ENCODE data around the gene KRT17.
A peak's percentile ranks its signal among the peaks of the same experiment; 100 is the strongest.
"Not testable (repeated sequence)": the region's sequence is repeated elsewhere in the genome, so short reads cannot be mapped to it uniquely, and the experiment has no call there.

KRT17 gene

DNA sequence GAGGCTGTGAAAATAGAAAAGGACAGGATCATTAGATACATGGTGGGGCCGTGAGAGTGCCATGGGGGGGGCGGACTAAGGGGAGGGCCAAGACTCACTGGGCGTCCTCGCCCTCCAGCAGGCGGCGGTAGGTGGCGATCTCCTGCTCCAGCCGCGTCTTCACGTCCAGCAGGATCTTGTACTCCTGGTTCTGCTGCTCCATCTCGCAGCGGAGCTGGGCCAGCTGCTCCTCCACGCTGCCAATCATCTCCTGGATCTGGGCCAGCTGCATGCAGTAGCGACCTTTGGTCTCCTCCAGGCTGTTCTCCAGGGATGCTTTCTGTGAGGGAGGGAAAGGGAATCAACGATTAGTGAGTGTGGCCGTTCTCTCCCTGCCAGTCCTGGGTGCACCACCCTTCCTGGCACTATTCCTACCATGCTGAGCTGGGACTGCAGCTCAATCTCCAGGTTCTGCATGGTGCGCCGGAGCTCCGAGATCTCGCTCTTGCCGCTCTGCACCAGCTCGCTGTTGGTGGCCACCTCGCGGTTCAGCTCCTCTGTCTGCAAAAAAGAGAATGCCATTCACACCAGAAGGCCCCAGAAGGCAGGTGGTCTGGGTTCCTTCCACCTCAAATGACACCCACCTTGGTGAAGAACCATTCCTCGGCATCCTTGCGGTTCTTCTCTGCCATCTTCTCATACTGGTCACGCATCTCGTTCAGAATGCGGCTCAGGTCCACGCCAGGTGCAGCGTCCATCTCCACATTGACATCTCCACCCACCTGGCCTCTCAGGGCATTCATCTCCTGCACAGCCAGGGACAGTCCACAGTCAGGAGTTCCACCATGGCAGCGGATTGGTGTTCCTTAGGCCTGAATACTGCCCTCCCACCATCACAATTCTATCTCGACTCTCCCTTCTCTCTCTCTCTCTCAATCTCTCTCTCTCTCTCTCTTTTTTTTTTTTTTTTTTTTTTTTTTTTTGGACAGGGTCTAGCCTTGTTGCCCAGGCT lies 40.9 kb downstream of the KRT17 start:
- in situ Hi-C loops (cut with HindIII; ENCODE audit: low pct_ligation_motif_present, low pct_unique_long_range_greater_than_20kb, low sequenced_read_pairs), result no loop called here
- no peak for DNase-seq

DNA sequence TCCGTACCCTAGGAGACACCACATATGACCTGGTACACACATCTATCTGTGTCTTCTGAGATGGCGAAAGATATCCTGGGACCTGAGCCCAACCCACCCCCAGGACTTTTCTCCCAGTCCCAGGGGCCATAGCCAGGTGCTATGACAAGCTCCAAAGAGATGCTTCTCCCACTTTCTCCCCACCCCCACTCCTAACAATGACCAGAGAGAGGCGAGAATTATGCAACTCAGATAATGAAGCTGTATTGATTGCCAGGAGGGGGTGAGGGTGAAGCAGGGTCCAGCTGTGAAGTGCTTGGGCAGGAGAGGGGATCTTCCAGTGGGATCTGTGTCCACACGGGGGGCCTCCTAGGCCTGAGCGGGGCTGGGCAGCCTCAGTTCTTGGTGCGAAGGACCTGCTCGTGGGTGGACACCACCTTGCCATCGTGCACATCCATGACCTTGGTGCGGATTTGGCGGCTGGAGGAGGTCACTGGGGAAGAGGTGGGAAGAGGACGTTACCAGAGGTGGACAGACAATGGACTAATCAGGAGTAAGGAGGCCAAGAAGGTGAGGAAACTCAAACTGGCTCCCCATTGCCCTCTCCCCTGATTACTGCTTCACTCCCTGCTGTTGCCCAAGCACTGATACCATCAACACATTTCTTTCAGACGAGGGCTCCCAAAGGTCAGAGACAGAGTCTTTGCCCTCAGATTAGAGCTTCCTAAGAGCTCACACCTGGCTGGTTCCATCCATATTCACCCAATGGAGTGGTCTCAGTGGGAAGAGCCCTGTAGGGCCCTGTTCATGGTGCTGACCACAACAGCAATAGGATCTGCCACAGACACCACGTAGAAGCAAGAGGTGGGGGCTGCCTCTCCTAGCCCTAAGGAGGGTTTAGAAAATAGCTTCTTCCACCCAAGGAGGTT lies 42.1 kb downstream of the KRT17 start:
- in situ Hi-C loops (cut with HindIII; ENCODE audit: low pct_ligation_motif_present, low pct_unique_long_range_greater_than_20kb, low sequenced_read_pairs); DNase-seq: not testable (repeated sequence)

DNA sequence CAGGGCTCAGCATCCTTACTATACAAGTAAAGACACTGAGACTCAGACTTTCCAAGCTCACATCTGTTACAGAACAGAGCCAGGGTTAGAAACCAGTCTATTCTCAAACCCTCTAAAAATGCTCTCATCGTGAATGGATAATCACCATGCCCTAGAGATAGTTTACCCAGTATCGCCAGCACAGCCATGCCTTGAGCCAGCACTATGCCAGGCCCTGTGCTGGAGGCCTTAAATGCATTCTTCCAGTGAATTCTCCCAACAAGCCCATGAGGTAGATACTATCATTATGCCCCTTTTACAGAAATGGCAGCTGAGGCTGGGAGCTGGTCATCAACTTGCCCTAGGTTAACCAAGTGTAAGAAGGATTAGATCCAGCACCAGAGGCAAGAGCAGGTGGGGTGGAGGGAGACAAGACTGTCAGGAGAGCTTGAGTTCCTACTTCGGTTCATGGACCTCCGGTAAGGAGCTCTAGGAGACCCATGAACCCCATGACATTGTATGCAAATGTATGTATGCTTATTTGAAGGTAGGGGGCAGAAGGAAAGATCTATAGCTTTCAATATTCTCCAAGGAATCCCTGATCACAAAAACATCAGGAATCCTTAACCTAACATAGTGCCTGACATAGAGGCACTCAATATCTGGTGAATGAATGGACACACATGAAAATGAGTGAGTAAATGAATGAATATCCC lies 42.9 kb downstream of the KRT17 start:
- in situ Hi-C loops (cut with HindIII; ENCODE audit: low pct_ligation_motif_present, low pct_unique_long_range_greater_than_20kb, low sequenced_read_pairs), result no loop called here
- no peak for DNase-seq

DNA sequence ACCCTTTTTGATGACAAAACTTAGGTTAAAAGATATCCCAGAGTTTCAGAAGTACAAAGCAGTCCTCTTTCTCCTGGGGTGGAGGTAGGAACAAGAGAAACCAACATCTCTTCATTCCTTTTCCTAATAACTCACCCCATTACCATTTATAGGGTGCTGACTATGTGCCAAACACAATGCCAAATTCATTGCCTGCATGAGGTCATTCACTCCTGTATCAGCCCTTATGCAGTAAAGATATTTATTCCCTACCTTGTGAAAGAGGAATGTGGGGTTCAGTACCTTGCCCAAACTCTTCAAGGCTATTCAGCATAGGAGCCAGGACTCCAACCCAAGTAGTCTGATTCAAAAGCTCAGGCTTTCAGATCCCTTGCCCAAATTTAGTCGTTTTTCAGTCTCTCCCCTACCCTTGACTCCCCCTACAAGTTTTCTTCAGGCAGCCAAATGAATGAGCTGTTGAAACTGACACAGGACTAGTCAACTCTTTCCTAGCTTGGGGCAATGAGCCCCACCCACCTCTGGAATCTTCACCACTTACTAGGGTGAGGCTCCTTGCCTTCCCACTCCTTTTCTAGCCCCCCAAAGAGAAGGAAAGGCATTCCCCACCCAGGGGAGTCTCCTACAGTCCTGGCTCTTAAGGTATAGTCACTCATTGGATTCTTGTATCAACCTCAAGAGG lies 43.5 kb downstream of the KRT17 start:
- in situ Hi-C loops (cut with HindIII; ENCODE audit: low pct_ligation_motif_present, low pct_unique_long_range_greater_than_20kb, low sequenced_read_pairs), result no loop called here
- no peak for DNase-seq

DNA sequence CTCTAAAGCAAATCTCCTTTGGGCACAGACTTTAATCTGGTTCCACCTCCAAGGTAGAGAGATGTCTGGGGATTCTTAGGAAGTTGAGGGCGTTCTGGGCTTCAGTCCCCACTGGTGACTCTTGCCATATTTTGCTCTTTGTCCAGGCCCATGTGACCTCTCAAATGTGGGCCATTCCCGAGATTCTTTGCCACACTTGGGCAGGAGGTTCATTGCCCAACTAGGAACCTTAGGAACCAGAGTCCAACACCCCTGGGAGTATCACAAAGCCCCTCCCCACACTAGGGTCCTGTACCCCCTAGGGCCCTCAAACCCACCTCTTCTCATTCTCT lies 44.2 kb downstream of the KRT17 start:
- in situ Hi-C loops (cut with HindIII; ENCODE audit: low pct_ligation_motif_present, low pct_unique_long_range_greater_than_20kb, low sequenced_read_pairs), result no loop called here
- DNase-seq, result no peak

DNA sequence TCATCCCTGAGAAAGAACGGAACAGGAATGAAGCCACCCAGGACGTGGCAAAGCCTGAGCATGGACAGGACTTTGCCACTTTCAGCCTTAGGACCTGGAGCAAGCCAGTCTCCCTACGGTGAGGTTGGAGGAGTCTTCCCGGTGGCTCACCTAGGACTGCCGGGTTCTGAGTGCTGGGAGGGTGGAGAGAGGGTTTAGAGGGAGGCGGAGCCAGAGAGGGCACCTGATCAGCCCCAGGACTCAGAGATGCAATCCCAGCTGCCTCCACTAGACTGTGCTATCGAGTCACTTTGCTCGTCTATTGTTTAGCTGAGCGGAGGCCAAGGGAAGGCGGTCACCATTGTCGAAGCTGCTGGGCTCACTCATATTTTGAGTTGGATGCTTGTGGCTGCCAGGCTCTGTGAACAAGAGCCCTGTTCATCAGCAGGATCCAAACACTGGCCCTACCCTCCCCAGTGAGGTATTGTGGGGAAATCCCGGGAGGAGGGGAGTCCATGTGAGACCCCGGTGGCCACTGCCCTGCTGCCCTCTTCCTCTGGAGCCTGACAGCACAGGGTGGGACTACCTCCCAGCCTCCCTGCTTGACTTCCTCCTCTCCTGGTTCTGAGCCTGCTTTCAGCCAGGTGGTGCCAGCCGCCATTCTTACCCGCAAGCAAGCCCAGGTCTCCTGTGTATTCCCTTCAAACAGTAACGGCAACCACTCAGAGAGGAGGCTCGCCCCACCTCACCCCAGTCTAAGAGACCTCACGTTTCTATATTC lies 44.7 kb downstream of the KRT17 start:
- in situ Hi-C loops (cut with HindIII; ENCODE audit: low pct_ligation_motif_present, low pct_unique_long_range_greater_than_20kb, low sequenced_read_pairs), result no loop called here
- peak; percentile 92 for DNase-seq

DNA sequence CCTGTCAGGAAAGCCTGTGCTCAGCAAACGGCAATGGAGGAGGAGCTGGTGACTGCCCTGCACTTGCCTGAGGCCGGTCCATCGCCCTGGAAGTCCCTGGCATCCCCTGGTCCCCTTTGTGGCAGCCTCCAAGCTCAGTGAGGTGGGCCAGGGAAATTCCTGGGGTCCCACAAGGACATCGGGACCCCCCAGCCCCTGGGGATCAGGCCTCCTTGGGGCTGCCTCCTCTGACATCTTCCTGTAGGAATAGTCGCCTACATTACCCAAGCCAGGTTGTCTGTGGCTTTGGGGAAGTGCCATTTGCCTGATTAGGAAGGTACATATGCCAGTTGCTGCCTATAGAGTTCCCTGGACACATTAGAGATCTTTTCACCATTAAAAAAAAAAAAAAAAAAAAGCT lies 45.4 kb downstream of the KRT17 start:
- in situ Hi-C loops (cut with HindIII; ENCODE audit: low pct_ligation_motif_present, low pct_unique_long_range_greater_than_20kb, low sequenced_read_pairs), result no loop called here
- no peak for DNase-seq

DNA sequence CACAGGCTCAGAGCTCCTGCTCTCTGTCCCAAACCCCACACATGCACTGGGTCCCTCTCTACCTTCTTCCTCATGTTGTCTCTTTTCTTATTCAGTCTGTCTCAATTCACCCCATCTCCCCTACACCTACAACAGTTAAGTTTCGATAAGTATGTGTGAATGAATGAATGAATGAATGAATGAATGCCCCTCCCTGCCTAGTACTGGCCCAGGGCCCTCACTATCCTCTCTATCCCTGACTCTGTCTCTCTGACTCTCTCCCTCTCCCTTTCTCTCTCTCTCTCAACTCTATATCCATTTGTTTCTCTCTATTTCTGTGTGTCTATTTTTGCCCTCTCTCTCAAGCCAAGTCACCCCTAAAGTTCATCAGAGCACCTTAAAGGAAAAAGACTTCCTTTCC lies 45.8 kb downstream of the KRT17 start:
- DNase-seq, result no peak

DNA sequence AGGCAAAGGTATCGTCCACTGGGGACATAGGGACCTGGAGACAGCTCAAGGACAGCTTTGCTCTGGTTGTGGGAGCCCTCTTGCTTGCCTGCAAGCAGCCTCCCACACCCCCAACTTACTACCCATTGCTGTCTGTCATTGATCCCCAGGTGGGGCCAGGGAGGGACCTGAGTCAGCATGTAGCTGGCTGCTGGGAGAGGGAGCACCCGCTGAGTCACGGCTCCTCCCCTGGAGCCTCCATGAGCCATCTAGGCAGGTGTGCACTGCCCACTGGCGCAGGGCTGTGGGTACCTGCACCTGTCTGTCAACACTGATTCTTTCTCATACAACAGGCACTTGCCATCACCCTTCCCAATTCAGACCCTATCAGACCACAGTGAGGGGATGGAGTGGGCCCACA lies 47.6 kb downstream of the KRT17 start:
- in situ Hi-C loops (cut with HindIII; ENCODE audit: low pct_ligation_motif_present, low pct_unique_long_range_greater_than_20kb, low sequenced_read_pairs), result not testable (repeated sequence)

More for the DNA sequence above, 45.8 kb downstream of the KRT17 start:
- in situ Hi-C loops (cut with HindIII; ENCODE audit: low pct_ligation_motif_present, low pct_unique_long_range_greater_than_20kb, low sequenced_read_pairs), result no loop called here

DNA sequence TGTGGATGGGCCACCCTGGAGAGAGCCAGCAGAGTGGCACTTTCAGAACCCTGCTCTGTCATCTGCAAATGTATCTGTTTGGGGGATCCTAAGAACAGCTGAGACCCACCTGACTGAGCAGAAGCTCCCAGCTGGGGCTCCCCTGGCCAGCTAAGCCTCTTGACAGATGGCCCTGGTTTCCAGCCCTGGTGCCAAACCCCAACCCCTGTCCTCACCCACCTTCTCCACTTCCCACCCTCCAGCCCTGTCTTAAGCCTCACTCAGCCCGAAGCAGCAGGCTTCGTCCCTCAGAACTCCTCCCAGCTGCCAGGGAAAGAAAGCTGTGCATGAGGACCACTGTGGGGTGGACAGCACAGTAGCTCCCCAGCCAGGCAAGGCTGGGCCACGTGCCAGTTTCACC lies 49.0 kb downstream of the KRT17 start:
- in situ Hi-C loops (cut with HindIII; ENCODE audit: low pct_ligation_motif_present, low pct_unique_long_range_greater_than_20kb, low sequenced_read_pairs), result no loop called here
- no peak for DNase-seq

More for the DNA sequence above, 47.6 kb downstream of the KRT17 start:
- not testable (repeated sequence) for DNase-seq

DNA sequence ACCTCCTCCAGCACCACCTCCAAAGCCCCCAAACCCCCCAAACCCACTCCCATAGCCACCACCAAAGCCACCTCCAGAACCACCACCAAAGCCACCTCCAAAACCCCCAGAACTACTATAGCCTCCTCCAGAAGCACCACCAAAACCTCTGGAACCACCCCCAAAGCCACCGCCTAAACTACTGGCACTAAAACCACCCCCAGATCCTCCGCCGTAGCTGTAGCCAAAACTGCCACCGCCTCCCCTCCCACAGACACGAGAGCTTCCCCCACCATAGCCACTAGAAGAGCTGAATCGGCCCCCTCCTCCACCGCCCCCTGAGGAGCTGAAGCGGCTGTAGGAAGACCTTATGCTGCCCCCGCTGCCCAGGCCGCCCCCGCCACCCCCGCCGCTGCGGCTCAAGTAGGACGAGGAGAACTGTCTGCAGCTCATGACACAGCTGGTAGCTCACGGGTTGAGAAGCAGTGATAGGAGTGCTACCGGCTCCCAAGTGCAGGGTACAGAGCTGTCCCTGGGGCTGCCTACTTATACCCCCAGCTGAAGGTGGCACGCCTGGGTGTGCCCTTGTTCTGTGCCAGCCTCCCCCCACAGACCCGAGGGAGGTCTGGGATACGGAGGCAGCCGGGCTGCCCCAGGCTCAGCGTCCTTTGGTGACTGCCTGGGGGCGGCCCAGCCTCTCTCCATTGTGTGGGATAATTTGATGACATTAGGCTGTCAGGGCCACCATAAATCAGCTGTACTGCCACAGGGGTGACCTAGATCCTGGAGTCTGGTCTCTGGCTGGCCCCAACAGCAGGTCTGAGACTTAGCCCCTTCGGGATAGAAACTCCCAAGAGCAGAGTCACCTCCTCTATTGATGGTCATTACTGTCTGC lies 52.6 kb downstream of the KRT17 start, which contains the start of gene KRT9:
Gene KRT9, minus strand, starts transcription at position 499 of the 874 bp plus-strand sequence. Its CDS starts 67 bp downstream, at position 432.
- no peak for DNase-seq
- in situ Hi-C loops (cut with HindIII; ENCODE audit: low pct_ligation_motif_present, low pct_unique_long_range_greater_than_20kb, low sequenced_read_pairs), result no loop called here

All from ACHN (cell line).